Gastroesophageal sphincter (tissue), 3 donors: ENCODE data around the gene FAM234A.

ENCODE experiments used
- CTCF ChIP-seq, 4 experiments: fragments of 200-600 bp in 2 of 4; fragments of 450-650 bp in 2 of 4; sonication (generic) in 1 of 4; IDR thresholded peaks; one replicate each; pipeline ENCODE4 v1.5.1; 2017 to 2019; ENCODE audit warnings: antibody characterized with exemption in 4 of 4, mild to moderate bottlenecking in 2 of 4, moderate library complexity in 2 of 4
- EP300 ChIP-seq: sonication (generic); formaldehyde crosslinking; IDR thresholded peaks from one replicate; pipeline ENCODE4 v1.6.1; 2017; ENCODE audit warnings: antibody characterized with exemption, mild to moderate bottlenecking
- POLR2A ChIP-seq, 2 donors: fragments of 450-650 bp; IDR thresholded peaks; one replicate each; pipeline ENCODE4 v1.6.1; 2017; ENCODE audit warnings: antibody characterized with exemption in 2 of 2, mild to moderate bottlenecking in 2 of 2, moderate library complexity in 1 of 2
- POLR2AphosphoS5 ChIP-seq: sonication (generic); formaldehyde crosslinking; IDR thresholded peaks from one replicate; pipeline ENCODE4 v1.6.1; 2017; ENCODE audit warnings: antibody characterized with exemption

- TF ChIP-seq POLR2A (IDR thresholded peaks at IDR 0.05) (no peak), CTCF (IDR thresholded peaks at IDR 0.05) (no peak), EP300 (no peak), POLR2AphosphoS5 (no peak)
Observed at GRCh38 chr16:261031-261691, 26.5 kb downstream of the FAM234A start.
